RWPE2 (cell line): ENCODE data around the gene RGS14.

Experiments used
- ATAC-seq: fragments of 200-7000 bp; cut with Tn5 transposase; 3 replicates; pipeline ENCODE4 v1.9.1; 2021; ENCODE audit warnings: low read depth
- DNase-seq: peaks from one replicate; pipeline ENCODE4 v3.0.0-alpha.2; 2020; ENCODE audit warnings: low spot score
- H3K27ac ChIP-seq: fragments of 450-650 bp; 2 replicates; pipeline ENCODE4 v1.5.1; 2017; ENCODE audit warnings: mild to moderate bottlenecking; ENCODE audit not compliant: poor library complexity, severe bottlenecking
- H3K27me3 ChIP-seq: fragments of 250-450 bp; sonication (Bioruptor Pico); 2 replicates; pipeline ENCODE4 v1.5.1; 2021; ENCODE audit warnings: mild to moderate bottlenecking, moderate library complexity; ENCODE audit not compliant: insufficient read depth, poor library complexity, severe bottlenecking
- H3K36me3 ChIP-seq: fragments of 250-450 bp; sonication (Bioruptor Pico); 2 replicates; pipeline ENCODE4 v1.5.1; 2020; ENCODE audit warnings: low read depth, mild to moderate bottlenecking, moderate library complexity
- H3K4me1 ChIP-seq: fragments of 250-450 bp; sonication (Bioruptor Pico); 2 replicates; pipeline ENCODE4 v1.5.1; 2021; ENCODE audit warnings: mild to moderate bottlenecking, moderate library complexity; ENCODE audit not compliant: insufficient read depth, poor library complexity, severe bottlenecking
- H3K4me3 ChIP-seq: fragments of 250-450 bp; sonication (Bioruptor Pico); 2 replicates; pipeline ENCODE4 v1.5.1; 2021; ENCODE audit warnings: mild to moderate bottlenecking, moderate library complexity; ENCODE audit not compliant: severe bottlenecking
- H3K9me3 ChIP-seq: fragments of 250-450 bp; sonication (Bioruptor Pico); 2 replicates; pipeline ENCODE4 v1.5.1; 2021; ENCODE audit warnings: mild to moderate bottlenecking, moderate library complexity; ENCODE audit not compliant: severe bottlenecking
- TF ChIP-seq, protein P1 (sequence below): fragments of 450-650 bp; IDR thresholded peaks from one replicate; pipeline ENCODE4 v1.5.1; 2017; ENCODE audit warnings: mild to moderate bottlenecking, moderate library complexity; ENCODE audit not compliant: poor library complexity, severe bottlenecking

The RGS14 gene

DNA sequence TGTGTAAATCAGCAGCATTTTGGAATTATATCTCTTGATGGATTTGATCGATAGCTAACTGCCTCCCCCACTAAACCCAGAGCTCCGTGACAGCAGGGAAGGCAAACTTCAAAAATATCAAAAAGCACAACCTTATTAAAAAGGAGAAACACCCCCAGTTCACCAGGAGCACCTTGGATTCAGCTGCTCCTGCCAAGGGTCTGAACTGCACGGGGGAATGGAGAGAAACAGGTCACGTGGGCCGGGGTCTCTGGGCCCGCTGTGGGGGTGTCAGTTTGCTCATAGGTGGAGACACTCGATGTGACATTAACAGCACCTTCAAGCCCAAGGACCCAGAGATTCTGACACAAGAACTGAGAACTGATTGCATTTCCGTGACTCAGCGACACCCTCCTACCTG is 25.5 kb downstream of the RGS14 start:
- Histone ChIP-seq H3K27ac (no peak overlapping the region), H3K36me3 (no peaks in the 10 kb centered on the region), H3K4me3 (no peak overlapping the region), H3K27me3 (no peaks in the 10 kb centered on the region), H3K9me3 (no peaks in the 10 kb centered on the region), H3K4me1 (peaks cover 1% of the 10 kb centered on the region)
- ATAC-seq (no peak), DNase-seq (no peak)
- TF ChIP-seq, protein P1, sequence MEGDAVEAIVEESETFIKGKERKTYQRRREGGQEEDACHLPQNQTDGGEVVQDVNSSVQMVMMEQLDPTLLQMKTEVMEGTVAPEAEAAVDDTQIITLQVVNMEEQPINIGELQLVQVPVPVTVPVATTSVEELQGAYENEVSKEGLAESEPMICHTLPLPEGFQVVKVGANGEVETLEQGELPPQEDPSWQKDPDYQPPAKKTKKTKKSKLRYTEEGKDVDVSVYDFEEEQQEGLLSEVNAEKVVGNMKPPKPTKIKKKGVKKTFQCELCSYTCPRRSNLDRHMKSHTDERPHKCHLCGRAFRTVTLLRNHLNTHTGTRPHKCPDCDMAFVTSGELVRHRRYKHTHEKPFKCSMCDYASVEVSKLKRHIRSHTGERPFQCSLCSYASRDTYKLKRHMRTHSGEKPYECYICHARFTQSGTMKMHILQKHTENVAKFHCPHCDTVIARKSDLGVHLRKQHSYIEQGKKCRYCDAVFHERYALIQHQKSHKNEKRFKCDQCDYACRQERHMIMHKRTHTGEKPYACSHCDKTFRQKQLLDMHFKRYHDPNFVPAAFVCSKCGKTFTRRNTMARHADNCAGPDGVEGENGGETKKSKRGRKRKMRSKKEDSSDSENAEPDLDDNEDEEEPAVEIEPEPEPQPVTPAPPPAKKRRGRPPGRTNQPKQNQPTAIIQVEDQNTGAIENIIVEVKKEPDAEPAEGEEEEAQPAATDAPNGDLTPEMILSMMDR = no peak

DNA sequence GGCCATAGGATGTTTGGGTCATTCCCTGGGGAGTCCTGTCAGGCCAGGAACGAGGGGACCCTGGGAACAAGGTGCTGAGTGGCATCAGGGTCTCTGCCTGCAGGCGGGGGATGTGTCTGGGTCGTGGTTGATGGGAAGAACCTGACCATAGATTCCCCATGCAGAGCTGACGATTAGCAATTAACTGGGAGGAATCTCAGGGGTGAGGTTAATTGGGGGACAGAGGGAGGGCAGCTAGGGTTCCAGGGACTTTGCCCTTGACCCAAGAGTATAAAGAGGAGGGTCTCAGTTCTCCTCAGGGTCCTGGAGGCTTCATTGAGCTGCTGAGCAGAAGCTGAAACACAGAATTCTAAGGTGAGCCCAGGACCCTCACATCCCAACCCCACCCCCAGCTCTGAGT is 26.4 kb downstream of the RGS14 start, which contains the start of gene SLC34A1:
Gene SLC34A1, plus strand, starts transcription at position 301 of the 400 bp plus-strand sequence. CDS start 1,308 bp downstream, outside the sequence.
- Histone ChIP-seq H3K27me3 (no peaks in the 10 kb centered on the region), H3K4me3 (no peak within 1 kb of the TSS), H3K4me1 (peaks cover 11% of the 10 kb centered on the region), H3K27ac (no peak within 1 kb of the TSS), H3K9me3 (no peaks in the 10 kb centered on the region), H3K36me3 (no peaks in the 10 kb centered on the region)
- no peak for ATAC-seq
- TF ChIP-seq, protein P1 = no peak
- DNase-seq = no peak

DNA sequence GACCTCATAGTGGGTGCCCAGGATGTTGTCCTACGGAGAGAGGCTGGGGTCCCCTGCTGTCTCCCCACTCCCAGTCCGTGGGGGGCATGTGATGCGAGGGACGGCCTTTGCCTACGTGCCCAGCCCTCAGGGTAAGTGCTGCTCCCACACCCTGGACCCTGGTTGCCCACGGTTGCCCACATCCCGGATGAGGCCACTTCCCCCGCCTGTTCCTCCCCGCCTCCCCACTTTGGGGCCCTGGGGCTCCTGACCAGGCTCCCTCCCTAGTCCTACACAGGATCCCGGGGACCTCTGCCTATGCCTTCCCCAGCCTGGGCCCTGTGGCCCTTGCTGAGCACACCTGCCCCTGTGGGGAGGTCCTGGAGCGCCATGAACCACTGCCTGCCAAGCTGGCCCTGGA is 28.0 kb downstream of the RGS14 start:
- TF ChIP-seq, protein P1 = no peak
- Histone ChIP-seq H3K4me3 (no peak overlapping the region), H3K36me3 (no peaks in the 10 kb centered on the region), H3K27me3 (no peaks in the 10 kb centered on the region), H3K9me3 (no peaks in the 10 kb centered on the region), H3K27ac (no peak overlapping the region), H3K4me1 (peaks cover 22% of the 10 kb centered on the region)
- DNase-seq (no peak), ATAC-seq (no peak)

DNA sequence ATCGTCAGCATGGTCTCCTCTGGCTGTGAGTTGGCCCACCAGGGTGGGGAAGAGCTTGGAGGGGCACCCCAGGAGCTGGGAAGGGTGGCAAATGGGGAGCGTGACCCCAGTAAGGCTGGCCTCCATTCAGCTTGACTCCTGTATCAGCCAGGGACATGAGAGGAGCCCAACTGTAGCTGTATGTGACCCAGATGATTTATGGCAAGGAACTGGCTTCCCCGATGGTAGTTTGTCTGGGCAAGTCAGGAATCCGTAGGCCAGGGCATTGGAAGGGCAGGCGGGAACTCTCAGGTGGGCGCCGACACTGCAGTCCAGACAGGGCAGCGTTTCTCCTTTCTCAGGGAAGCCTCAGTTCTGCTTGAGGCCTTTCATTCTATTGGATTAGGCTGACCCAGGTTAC is 28.8 kb downstream of the RGS14 start:
- Histone ChIP-seq H3K4me1 (peaks cover 22% of the 10 kb centered on the region), H3K9me3 (no peaks in the 10 kb centered on the region), H3K27me3 (no peaks in the 10 kb centered on the region), H3K36me3 (no peaks in the 10 kb centered on the region), H3K4me3 (no peak overlapping the region), H3K27ac (no peak overlapping the region)
- ATAC-seq (no peak), DNase-seq (no peak)
- TF ChIP-seq, protein P1 = no peak

DNA sequence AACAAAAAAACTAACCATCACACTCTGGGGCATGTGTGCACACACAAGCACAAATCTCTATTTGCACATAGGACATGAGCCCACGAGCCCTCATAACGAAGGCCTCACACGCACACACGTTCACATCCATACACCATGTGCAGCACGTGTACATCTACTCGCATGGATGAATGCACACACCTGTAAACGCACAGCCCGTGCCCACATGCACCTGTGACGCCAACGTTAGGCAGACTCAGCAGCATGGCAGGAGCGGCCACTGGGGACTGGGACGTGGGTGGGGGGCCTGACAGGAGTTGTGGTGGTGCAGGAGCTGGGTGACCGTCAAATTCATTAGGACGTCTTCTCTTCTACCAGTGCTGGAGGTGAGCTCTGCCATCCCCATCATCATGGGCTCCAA is 29.7 kb downstream of the RGS14 start:
- peaks cover 22% of the 10 kb centered on the region for H3K4me1 ChIP-seq
- H3K4me3 ChIP-seq = no peak overlapping the region
- no peaks in the 10 kb centered on the region for H3K36me3 ChIP-seq
- TF ChIP-seq, protein P1 = no peak
- H3K27ac ChIP-seq = no peak overlapping the region
- DNase-seq = no peak
- H3K9me3 ChIP-seq = no peaks in the 10 kb centered on the region
- no peak for ATAC-seq
- no peaks in the 10 kb centered on the region for H3K27me3 ChIP-seq
